GM12878 (cell line): ENCODE results near the gene WIPF2. TPM values are rescaled to one million over a fixed set of nuclear protein-coding genes. Genes with fewer than 3 reads are reported as not detected.

Experiments used
- ATAC-seq: fragments of 200-7000 bp; cut with Tn5 transposase; 3 replicates; pipeline ENCODE4 v1.9.1; 2020; ENCODE audit warnings: mild to moderate bottlenecking, moderate library complexity
- BruUV-seq: library from RNA; stranded (reverse); fragments of 400-500 nt; replicated peaks from 2 replicates; lab custom pipeline; 2021; lab: Mats Ljungman, UMichigan
- CTCF ChIA-PET: fragments of 300-600 bp; sonication (Branson Sonifier 250); formaldehyde crosslinking; extraction: SDS; loops from one replicate; lab custom pipeline; 2021; ENCODE audit warnings: inconsistent platforms; lab: Yijun Ruan, JAX
- POLR2A ChIA-PET: fragments of 350-600 bp; formaldehyde crosslinking; extraction: SDS; loops from one replicate; lab custom pipeline; 2021; ENCODE audit warnings: inconsistent platforms; lab: Charles Lee
- RAD21 ChIA-PET: fragments of 300-600 bp; sonication (Branson Sonifier 250); formaldehyde crosslinking; loops from one replicate; lab custom pipeline; 2023; ENCODE audit warnings: antibody characterized with exemption; ENCODE audit not compliant: unreplicated experiment; lab: Charles Lee
- SMC1A ChIA-PET: fragments of 300-600 bp; sonication (Branson Sonifier 250); formaldehyde crosslinking; loops from one replicate; lab custom pipeline; 2023; ENCODE audit not compliant: unreplicated experiment, uncharacterized antibody; lab: Charles Lee
- DNase-seq: peaks from one replicate; pipeline ENCODE4 v3.0.0-alpha.2; 2011; ENCODE audit warnings: low read depth, low spot score
- FAIRE-seq: peaks from 3 replicates; lab custom pipeline; 2011; peaks lifted over from hg19 to GRCh38; lab: Jason Lieb, UNC
- H2AFZ ChIP-seq: 2 replicates; pipeline ENCODE4 v1.6.0; 2011; ENCODE audit warnings: low read depth, low read length, control low read depth; ENCODE audit not compliant: control insufficient read depth
- H3K27ac ChIP-seq: 2 replicates; pipeline ENCODE4 v1.5.1; 2011; ENCODE audit warnings: control low read depth; ENCODE audit not compliant: control insufficient read depth, insufficient read depth
- H3K27me3 ChIP-seq, 2 experiments: replicated peaks in 1 of 2; 2 replicates each; pipeline versions ENCODE4 v1.6.0 to v1.6.1; 2011; ENCODE audit warnings: low read length in 1 of 2; ENCODE audit not compliant: control insufficient read depth in 2 of 2, insufficient read depth in 2 of 2
- H3K36me3 ChIP-seq, 2 experiments: 2 replicates each; pipeline ENCODE4 v1.5.1; 2011; ENCODE audit warnings: low read length in 1 of 2; ENCODE audit not compliant: control insufficient read depth in 2 of 2, insufficient read depth in 2 of 2
- H3K4me1 ChIP-seq: 2 replicates; pipeline ENCODE4 v1.6.1; 2011; ENCODE audit warnings: mild to moderate bottlenecking, low read length, moderate library complexity, mixed read lengths; ENCODE audit not compliant: control insufficient read depth, insufficient read depth
- H3K4me2 ChIP-seq: 2 replicates; pipeline ENCODE4 v1.6.0; 2011; ENCODE audit warnings: control low read depth; ENCODE audit not compliant: control insufficient read depth, insufficient read depth
- H3K4me3 ChIP-seq: fragments of 200-600 bp; sonication (generic); 2 replicates; pipeline ENCODE4 v1.5.1; 2016
- H3K79me2 ChIP-seq: 2 replicates; pipeline ENCODE4 v1.6.0; 2011; ENCODE audit warnings: low read length; ENCODE audit not compliant: control insufficient read depth, insufficient read depth
- H3K9ac ChIP-seq: 2 replicates; pipeline ENCODE4 v1.8.0; 2011; ENCODE audit warnings: low read length, control low read depth, mixed read lengths; ENCODE audit not compliant: control insufficient read depth, insufficient read depth
- H3K9me3 ChIP-seq: replicated peaks from 3 replicates; pipeline ENCODE4 v1.5.1; 2011; ENCODE audit warnings: mild to moderate bottlenecking, low read length; ENCODE audit not compliant: control insufficient read depth, insufficient read depth
- H4K20me1 ChIP-seq: 2 replicates; pipeline ENCODE4 v1.6.0; 2011; ENCODE audit not compliant: control insufficient read depth, insufficient read depth
- ASH2L ChIP-seq: fragments of 300-600, 200-600 bp; sonication (generic); IDR thresholded peaks from 2 replicates; pipeline ENCODE4 v1.6.1; 2017; ENCODE audit warnings: low read depth, mild to moderate bottlenecking, borderline replicate concordance
- BHLHE40 ChIP-seq, 2 experiments: fragments of 450-650 bp in 1 of 2; IDR thresholded peaks; 2 replicates each; pipeline ENCODE4 v1.6.1; 2011 to 2017; ENCODE audit warnings: low read depth in 2 of 2, borderline replicate concordance in 1 of 2, improper control_type of control experiment in 1 of 2, low read length in 1 of 2, mild to moderate bottlenecking in 1 of 2
- CBX5 ChIP-seq: sonication (generic); IDR thresholded peaks from 2 replicates; pipeline ENCODE4 v1.6.1; 2016; ENCODE audit warnings: low read depth, moderate library complexity, mild to moderate bottlenecking, inconsistent platforms
- DPF2 ChIP-seq: fragments of 450-650 bp; IDR thresholded peaks from 2 replicates; pipeline ENCODE4 v1.6.1; 2017; ENCODE audit warnings: mild to moderate bottlenecking
- EED ChIP-seq: sonication (generic); IDR thresholded peaks from 2 replicates; pipeline ENCODE4 v1.6.1; 2016; ENCODE audit warnings: antibody characterized with exemption, low read depth
- EGR1 ChIP-seq, 2 experiments: IDR thresholded peaks; 1 replicate in 1 of 2; 2 replicates in 1 of 2; pipeline ENCODE4 v1.6.1; 2011 to 2012; ENCODE audit warnings: low read depth in 2 of 2, low read length in 2 of 2, borderline replicate concordance in 1 of 2, mild to moderate bottlenecking in 1 of 2, moderate library complexity in 1 of 2
- ESRRA ChIP-seq: IDR thresholded peaks from 2 replicates; pipeline ENCODE4 v1.6.1; 2012; ENCODE audit warnings: mild to moderate bottlenecking, low read length, improper control_type of control experiment
- FOXK2 ChIP-seq: fragments of 450-650 bp; IDR thresholded peaks from 2 replicates; pipeline ENCODE4 v1.6.1; 2017; ENCODE audit warnings: mild to moderate bottlenecking, moderate library complexity
- GATAD2B ChIP-seq: fragments of 450-650 bp; conservative IDR thresholded peaks from 2 replicates; pipeline ENCODE4 v1.6.1; 2017; ENCODE audit warnings: low read depth, mild to moderate bottlenecking, moderate library complexity
- IKZF1 ChIP-seq: fragments of 450-650 bp; conservative IDR thresholded peaks from 2 replicates; pipeline ENCODE4 v1.6.1; 2017; ENCODE audit warnings: antibody characterized with exemption, mild to moderate bottlenecking
- MXI1 ChIP-seq: fragments of 150-350 bp; IDR thresholded peaks from 2 replicates; pipeline ENCODE4 v1.6.1; 2011; ENCODE audit warnings: low read depth, mild to moderate bottlenecking, inconsistent platforms, low read length, improper control_type of control experiment
- RBBP5 ChIP-seq: fragments of 200-600 bp; sonication (generic); conservative IDR thresholded peaks from 2 replicates; pipeline ENCODE4 v1.6.1; 2016
- WGBS: methylation state at CpG from one replicate; pipeline ENCODE4 v1.1.6; 2016; ENCODE audit warnings: low lambda C conversion rate; ENCODE audit not compliant: insufficient replicate concordance, insufficient coverage; ENCODE audit errors: missing lambda C conversion rate; 5-methylcytosine and 5-hydroxymethylcytosine counted together
- in situ Hi-C: fragments of 300-500 bp; cut with MboI; formaldehyde crosslinking; loops from 9 replicates; pipeline ENCODE4 v1.14.3; 2018; ENCODE audit warnings: mixed read lengths
- intact Hi-C: fragments of 100-400 bp; cut with micrococcal nuclease; formaldehyde crosslinking; loops from one replicate; pipeline ENCODE4 v1.14.2; 2022; ENCODE audit not compliant: unreplicated experiment
- polyA plus RNA-seq, 11 experiments: library from polyadenylated mRNA; depleted of rRNA in 4 of 11; unstranded in 6 of 11; stranded (reverse) in 5 of 11; fragments of >200 nt; fragmentation: Nextera tagmentation in 4 of 11; fragmentation: Illumina TruSeq in 1 of 11; extraction: Ambion mirVana in 4 of 11; extraction: Trizol in 1 of 11; gene quantifications; 1 replicate in 1 of 11; 2 replicates in 10 of 11; pipeline versions ENCODE4 v1.2.1 to v1.2.3, GENCODE V29; 2011 to 2016; ENCODE audit warnings: inconsistent platforms in 2 of 11, missing spikeins in 2 of 11, low read depth in 1 of 11
- total RNA-seq, 4 experiments: library from RNA; depleted of rRNA in 3 of 4; stranded (reverse); fragments of >200 nt in 3 of 4; fragmentation: Illumina TruSeq in 1 of 4; extraction: Trizol in 1 of 4; gene quantifications; 2 replicates each; pipeline versions ENCODE4 v1.2.1 to v1.2.3, GENCODE V29; 2013 to 2021
- TF ChIP-seq, protein P1 (sequence below): IDR thresholded peaks from 2 replicates; pipeline ENCODE4 v1.6.1; 2011; ENCODE audit warnings: low read depth, mild to moderate bottlenecking, low read length, moderate library complexity, borderline replicate concordance; ENCODE audit errors: extremely low read depth
- TF ChIP-seq, protein P2 (sequence below): IDR thresholded peaks from 2 replicates; pipeline ENCODE4 v1.6.1; 2012; ENCODE audit warnings: low read length, inconsistent platforms
- TF ChIP-seq, protein P3 (sequence below): fragments of 450-650 bp; IDR thresholded peaks from 2 replicates; pipeline ENCODE4 v1.6.1; 2016; ENCODE audit warnings: mild to moderate bottlenecking
- TF ChIP-seq, protein P4 (sequence below): fragments of 450-650 bp; IDR thresholded peaks from 2 replicates; pipeline ENCODE4 v1.6.1; 2017; ENCODE audit warnings: mild to moderate bottlenecking, moderate library complexity

Gene WIPF2
- total and polyA plus RNA-seq, 10 of the 15 experiments (the other 5 are each of a cell fraction or from before 2014, with no cell fraction given), result 4.2 to 20.8 (median 7.1) TPM

DNA sequence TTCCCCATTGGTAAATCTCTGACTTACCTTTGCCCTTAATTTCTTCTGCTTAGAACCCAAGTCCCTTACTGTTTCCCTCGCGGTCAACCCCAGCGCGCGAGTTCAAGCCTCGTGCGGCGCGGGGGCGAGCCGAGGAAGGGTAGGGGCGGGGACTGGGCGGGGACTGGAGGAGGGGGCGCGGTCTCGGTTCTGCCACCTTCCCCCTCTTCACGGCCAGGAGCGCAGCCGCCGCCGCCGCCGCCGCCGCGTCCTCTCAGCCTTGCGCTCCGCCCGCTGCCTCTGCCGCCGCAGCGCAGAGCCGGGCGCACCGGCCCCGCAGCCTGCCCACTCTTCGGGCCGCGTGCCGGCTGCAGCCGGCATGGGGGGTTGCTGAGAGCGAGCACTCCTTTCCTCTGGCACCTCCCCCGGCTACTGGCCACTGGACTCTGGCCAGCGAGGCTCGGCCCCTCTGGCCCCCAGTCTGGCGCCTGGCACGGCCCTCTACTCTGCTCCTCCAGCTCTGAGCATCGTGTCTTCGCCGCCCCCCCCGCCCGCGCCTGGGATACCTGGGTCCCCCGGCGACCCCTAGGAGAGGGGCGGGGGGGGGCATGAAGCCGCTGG lies 41.7 kb upstream of the WIPF2 start, which contains the start of gene RAPGEFL1:
Gene RAPGEFL1, plus strand, starts transcription at position 196 of the 600 bp plus-strand sequence. Its CDS starts 392 bp downstream, at position 588.
- in situ Hi-C loops, result no loop called here
- H3K27ac ChIP-seq, result no peak within 1 kb of the TSS
- peak within 1 kb of the TSS; percentile 72; the same call in 1 of the 2 replicates for H3K4me3 ChIP-seq
- peaks cover 0 to 6% of the 10 kb centered on the region in 2 experiments; a peak in 2 of 4 replicates for H3K36me3 ChIP-seq
- ATAC-seq, result peak; percentile 98
- H3K4me1 ChIP-seq, result peaks cover 4% of the 10 kb centered on the region
- FAIRE-seq, result no peak
- ChIA-PET RAD21 (no interaction called here), SMC1A (no interaction called here), POLR2A (interaction anchor here (0.5 kb wide), 1 partner anchor 12 kb away, joined by 3 read pairs; no protein-coding TSS in a partner anchor), CTCF (interaction anchor here (0.8 to 1.0 kb wide), 4 partner anchors 11 to 66 kb away, joined by 3 read pairs; no protein-coding TSS in a partner anchor)
- H3K4me2 ChIP-seq, result peak within 1 kb of the TSS; percentile 86
- peak within 1 kb of the TSS; percentile 67 for H2AFZ ChIP-seq
- no TSS peak for BruUV-seq
- peak; percentile 17 for DNase-seq
- peak within 1 kb of the TSS; percentile 34; the same call in 1 of the 2 replicates for H3K9ac ChIP-seq
- H3K9me3 ChIP-seq, result no peaks in the 10 kb centered on the region
- 12% methylated on average over 28 of the region's 57 CpGs for WGBS
- no peaks in the 10 kb centered on the region for H3K79me2 ChIP-seq
- intact Hi-C loops, result no loop called here
- no peaks in the 10 kb centered on the region for H4K20me1 ChIP-seq
- no peaks in the 10 kb centered on the region for H3K27me3 ChIP-seq
- TF ChIP-seq MXI1 (0 out of 2 replicates have a peak, but pooled peaks have one; percentile 34), EED (no peak), IKZF1 (0 out of 2 replicates have a peak, but pooled peaks have one; percentile 28), GATAD2B (peak; percentile 67), CBX5 (no peak), EGR1 (IDR thresholded peaks at IDR 0.05; ENCODE audit: borderline replicate concordance in 1 of 2, low read depth in 2 of 2, low read length in 2 of 2) (peak in 1 of 2 experiments; percentile 93; a peak in 2 of 3 replicates), ESRRA (no peak), DPF2 (0 out of 2 replicates have a peak, but pooled peaks have one; percentile 41), BHLHE40 (IDR thresholded peaks at IDR 0.05; ENCODE audit: borderline replicate concordance in 1 of 2, low read depth in 2 of 2, low read length in 1 of 2) (peak; percentile 44 to 70; a peak in 1 of 4 replicates), ASH2L (no peak), FOXK2 (no peak), RBBP5 (no peak)
- TF ChIP-seq, protein P1, sequence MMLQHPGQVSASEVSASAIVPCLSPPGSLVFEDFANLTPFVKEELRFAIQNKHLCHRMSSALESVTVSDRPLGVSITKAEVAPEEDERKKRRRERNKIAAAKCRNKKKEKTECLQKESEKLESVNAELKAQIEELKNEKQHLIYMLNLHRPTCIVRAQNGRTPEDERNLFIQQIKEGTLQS, result no peak
- TF ChIP-seq, protein P2, sequence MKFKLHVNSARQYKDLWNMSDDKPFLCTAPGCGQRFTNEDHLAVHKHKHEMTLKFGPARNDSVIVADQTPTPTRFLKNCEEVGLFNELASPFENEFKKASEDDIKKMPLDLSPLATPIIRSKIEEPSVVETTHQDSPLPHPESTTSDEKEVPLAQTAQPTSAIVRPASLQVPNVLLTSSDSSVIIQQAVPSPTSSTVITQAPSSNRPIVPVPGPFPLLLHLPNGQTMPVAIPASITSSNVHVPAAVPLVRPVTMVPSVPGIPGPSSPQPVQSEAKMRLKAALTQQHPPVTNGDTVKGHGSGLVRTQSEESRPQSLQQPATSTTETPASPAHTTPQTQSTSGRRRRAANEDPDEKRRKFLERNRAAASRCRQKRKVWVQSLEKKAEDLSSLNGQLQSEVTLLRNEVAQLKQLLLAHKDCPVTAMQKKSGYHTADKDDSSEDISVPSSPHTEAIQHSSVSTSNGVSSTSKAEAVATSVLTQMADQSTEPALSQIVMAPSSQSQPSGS, result no peak
- TF ChIP-seq, protein P3, sequence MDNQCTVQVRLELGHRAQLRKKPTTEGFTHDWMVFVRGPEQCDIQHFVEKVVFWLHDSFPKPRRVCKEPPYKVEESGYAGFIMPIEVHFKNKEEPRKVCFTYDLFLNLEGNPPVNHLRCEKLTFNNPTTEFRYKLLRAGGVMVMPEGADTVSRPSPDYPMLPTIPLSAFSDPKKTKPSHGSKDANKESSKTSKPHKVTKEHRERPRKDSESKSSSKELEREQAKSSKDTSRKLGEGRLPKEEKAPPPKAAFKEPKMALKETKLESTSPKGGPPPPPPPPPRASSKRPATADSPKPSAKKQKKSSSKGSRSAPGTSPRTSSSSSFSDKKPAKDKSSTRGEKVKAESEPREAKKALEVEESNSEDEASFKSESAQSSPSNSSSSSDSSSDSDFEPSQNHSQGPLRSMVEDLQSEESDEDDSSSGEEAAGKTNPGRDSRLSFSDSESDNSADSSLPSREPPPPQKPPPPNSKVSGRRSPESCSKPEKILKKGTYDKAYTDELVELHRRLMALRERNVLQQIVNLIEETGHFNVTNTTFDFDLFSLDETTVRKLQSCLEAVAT, result no peak
- TF ChIP-seq, protein P4, sequence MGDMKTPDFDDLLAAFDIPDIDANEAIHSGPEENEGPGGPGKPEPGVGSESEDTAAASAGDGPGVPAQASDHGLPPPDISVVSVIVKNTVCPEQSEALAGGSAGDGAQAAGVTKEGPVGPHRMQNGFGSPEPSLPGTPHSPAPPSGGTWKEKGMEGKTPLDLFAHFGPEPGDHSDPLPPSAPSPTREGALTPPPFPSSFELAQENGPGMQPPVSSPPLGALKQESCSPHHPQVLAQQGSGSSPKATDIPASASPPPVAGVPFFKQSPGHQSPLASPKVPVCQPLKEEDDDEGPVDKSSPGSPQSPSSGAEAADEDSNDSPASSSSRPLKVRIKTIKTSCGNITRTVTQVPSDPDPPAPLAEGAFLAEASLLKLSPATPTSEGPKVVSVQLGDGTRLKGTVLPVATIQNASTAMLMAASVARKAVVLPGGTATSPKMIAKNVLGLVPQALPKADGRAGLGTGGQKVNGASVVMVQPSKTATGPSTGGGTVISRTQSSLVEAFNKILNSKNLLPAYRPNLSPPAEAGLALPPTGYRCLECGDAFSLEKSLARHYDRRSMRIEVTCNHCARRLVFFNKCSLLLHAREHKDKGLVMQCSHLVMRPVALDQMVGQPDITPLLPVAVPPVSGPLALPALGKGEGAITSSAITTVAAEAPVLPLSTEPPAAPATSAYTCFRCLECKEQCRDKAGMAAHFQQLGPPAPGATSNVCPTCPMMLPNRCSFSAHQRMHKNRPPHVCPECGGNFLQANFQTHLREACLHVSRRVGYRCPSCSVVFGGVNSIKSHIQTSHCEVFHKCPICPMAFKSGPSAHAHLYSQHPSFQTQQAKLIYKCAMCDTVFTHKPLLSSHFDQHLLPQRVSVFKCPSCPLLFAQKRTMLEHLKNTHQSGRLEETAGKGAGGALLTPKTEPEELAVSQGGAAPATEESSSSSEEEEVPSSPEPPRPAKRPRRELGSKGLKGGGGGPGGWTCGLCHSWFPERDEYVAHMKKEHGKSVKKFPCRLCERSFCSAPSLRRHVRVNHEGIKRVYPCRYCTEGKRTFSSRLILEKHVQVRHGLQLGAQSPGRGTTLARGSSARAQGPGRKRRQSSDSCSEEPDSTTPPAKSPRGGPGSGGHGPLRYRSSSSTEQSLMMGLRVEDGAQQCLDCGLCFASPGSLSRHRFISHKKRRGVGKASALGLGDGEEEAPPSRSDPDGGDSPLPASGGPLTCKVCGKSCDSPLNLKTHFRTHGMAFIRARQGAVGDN, result peak; percentile 49; the same call in 1 of the 2 replicates
